GM12865 (cell line): ENCODE data around the gene CRISP1.
A peak's percentile ranks its signal among the peaks of the same experiment; 100 is the strongest.

ENCODE experiments used
- DNase-seq: peaks from one replicate; pipeline ENCODE4 v3.0.0; 2010; ENCODE audit warnings: low read depth
- H3K4me3 ChIP-seq: 2 replicates; pipeline ENCODE4 v1.5.1; 2011; ENCODE audit warnings: mild to moderate bottlenecking, low read depth, low read length, control low read depth
- TF ChIP-seq, protein P1 (sequence below): IDR thresholded peaks from 2 replicates; pipeline ENCODE4 v1.5.1; 2011; ENCODE audit warnings: low read length, control low read depth, low read depth, inconsistent platforms; ENCODE audit not compliant: insufficient read depth; ENCODE audit errors: missing control alignments

The CRISP1 gene

GRCh38 chr6:49888742-49889431 lies 22.6 kb upstream of the CRISP1 start:
- TF ChIP-seq, protein P1, sequence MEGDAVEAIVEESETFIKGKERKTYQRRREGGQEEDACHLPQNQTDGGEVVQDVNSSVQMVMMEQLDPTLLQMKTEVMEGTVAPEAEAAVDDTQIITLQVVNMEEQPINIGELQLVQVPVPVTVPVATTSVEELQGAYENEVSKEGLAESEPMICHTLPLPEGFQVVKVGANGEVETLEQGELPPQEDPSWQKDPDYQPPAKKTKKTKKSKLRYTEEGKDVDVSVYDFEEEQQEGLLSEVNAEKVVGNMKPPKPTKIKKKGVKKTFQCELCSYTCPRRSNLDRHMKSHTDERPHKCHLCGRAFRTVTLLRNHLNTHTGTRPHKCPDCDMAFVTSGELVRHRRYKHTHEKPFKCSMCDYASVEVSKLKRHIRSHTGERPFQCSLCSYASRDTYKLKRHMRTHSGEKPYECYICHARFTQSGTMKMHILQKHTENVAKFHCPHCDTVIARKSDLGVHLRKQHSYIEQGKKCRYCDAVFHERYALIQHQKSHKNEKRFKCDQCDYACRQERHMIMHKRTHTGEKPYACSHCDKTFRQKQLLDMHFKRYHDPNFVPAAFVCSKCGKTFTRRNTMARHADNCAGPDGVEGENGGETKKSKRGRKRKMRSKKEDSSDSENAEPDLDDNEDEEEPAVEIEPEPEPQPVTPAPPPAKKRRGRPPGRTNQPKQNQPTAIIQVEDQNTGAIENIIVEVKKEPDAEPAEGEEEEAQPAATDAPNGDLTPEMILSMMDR, result no peak
- no peak overlapping the region for H3K4me3 ChIP-seq
- no peak for DNase-seq

DNA sequence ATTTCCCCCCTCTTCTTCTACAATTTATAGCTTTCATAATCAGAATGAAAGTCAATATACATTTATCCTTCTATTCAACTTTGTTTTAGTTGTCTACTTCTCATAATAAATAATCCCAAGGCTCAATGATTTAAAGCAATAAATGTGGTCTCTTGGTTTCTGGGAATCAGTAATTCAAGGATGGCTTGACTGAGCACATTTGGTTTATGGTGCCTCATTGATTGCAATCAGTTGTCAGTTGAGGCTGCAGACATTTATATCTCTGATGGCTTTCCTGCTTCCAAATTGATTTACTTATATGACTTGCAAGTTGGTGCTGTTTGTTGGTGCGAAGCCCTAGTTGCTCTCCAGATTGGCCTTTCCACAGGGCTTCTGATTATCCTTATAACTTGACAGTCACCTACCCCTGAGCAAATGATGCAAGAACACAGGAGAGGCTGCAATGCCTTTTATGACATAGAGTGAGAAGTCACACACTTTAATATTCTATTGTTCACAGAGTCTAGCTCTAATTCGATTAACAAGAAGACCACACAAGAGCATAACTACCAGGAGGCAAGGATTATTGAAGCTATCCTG lies 2.7 kb upstream of the CRISP1 start:
- no peak overlapping the region for H3K4me3 ChIP-seq
- TF ChIP-seq, protein P1, result no peak
- no peak for DNase-seq

- TF ChIP-seq, protein P1, result no peak
- no peak for DNase-seq
- no peak overlapping the region for H3K4me3 ChIP-seq
Observed at GRCh38 chr6:49856282-49856681, 10.1 kb downstream of the CRISP1 start.

DNA sequence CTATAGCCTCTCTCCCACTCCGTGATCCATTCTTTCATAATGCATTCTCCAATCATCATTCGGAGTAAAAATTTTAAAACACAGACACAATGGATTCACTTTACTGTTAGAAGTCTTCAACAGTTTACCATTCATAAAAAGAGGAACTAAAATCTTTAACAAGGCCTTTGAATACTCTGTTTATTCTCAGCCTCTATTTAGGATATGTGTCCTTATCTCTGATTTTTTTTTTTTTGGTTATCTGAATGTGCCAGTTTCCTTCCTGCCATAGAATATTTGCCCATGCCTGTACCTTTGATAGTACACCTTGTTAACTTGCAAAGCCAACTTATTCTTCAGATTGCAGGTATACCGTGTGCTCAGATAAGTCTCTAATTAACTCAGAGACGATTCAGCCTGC lies 11.1 kb downstream of the CRISP1 start:
- TF ChIP-seq, protein P1, result no peak
- no peak overlapping the region for H3K4me3 ChIP-seq
- no peak for DNase-seq

DNA sequence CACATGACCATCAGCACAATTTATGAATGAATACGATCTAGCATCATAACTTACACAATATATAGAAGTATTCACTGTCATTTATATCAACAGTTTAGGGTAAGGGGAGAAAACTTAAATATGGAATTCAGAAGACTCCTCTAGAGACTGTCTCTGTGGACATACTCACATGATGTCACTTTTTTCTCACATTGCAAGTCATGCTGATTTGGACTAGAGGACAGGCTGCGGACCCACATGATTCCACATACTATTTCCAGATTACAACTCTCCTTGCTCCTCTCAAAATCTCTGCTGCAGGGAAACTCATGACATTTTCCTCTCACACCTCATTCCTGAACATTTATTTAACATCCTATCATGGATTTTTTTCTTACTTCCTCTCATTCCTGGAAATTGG lies 13.4 kb downstream of the CRISP1 start:
- DNase-seq, result no peak
- H3K4me3 ChIP-seq, result no peak overlapping the region
- TF ChIP-seq, protein P1, result no peak

- H3K4me3 ChIP-seq, result no peak overlapping the region
- DNase-seq, result peak; percentile 49
- TF ChIP-seq, protein P1, result peak; percentile 27
Observed at GRCh38 chr6:49849213-49849907, 17.0 kb downstream of the CRISP1 start.
